Vagina (tissue), 2 donors: Measurements from ENCODE around the gene TRDMT1.

Experiments used
- CTCF ChIP-seq, 3 experiments: fragments of 450-650 bp in 2 of 3; fragments of 200-600 bp in 1 of 3; sonication (generic) in 1 of 3; IDR thresholded peaks; one replicate each; pipeline ENCODE4 v1.5.1; 2017 to 2019; ENCODE audit warnings: antibody characterized with exemption in 3 of 3, mild to moderate bottlenecking in 2 of 3, moderate library complexity in 2 of 3
- POLR2A ChIP-seq, 2 donors: fragments of 450-650 bp; IDR thresholded peaks; one replicate each; pipeline ENCODE4 v1.6.1; 2017; ENCODE audit warnings: antibody characterized with exemption in 2 of 2, mild to moderate bottlenecking in 2 of 2, moderate library complexity in 2 of 2

DNA sequence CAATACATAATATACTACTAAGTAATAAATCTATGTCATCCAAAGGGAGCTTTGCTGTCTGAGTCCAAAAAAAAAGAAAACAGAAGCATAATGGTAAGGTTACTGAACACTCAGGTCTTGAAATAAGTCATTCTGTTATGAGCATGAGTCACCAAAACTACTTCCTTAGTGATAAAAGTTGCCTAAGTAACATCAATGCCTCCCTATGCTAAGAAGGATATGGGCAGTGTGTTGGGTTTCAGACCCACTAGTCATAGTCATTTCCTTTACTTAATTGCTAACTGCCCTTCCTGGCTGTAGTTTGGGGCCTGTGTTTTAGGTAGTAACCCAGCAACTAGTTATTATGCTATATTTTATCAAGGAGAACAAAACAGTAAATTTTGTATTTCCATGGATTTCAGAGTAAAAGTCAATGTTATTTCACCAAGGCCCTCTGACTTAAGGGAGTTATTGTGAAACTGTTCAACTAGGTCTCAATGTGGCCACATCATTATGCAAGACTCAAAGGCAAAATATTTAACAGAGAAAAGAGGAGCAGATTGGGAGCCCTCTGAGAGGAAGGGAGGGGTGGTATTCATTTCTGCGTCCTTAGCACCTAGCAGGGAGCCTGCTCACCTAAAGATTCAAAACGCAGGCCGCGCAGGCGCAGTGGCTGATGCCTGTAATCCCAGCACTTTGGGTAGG, 14.9 kb upstream of the TRDMT1 start:
- no peak for TF ChIP-seq CTCF (IDR thresholded peaks at IDR 0.05)
- no peak for TF ChIP-seq POLR2A (IDR thresholded peaks at IDR 0.05)
